Panc1 (cell line): ENCODE data around the gene RBM6. TPM values are rescaled to one million over a fixed set of nuclear protein-coding genes. Genes with fewer than 3 reads are reported as not detected.
"Not testable (repeated sequence)": the region's sequence is repeated elsewhere in the genome, so short reads cannot be mapped to it uniquely, and the experiment has no call there.

Experiments used
- ATAC-seq: fragments of 200-7000 bp; cut with Tn5 transposase; 2 replicates; pipeline ENCODE4 v1.9.1; 2020; ENCODE audit warnings: mild to moderate bottlenecking, moderate library complexity
- BruUV-seq: library from RNA; stranded (reverse); fragments of 400-500 nt; replicated peaks from 2 replicates; lab custom pipeline; 2021; lab: Mats Ljungman, UMichigan
- CTCF ChIA-PET: fragments of 300-600 bp; sonication (Branson Sonifier 250); formaldehyde crosslinking; loops from one replicate; lab custom pipeline; 2022; ENCODE audit warnings: antibody characterized with exemption; lab: Charles Lee
- POLR2A ChIA-PET: fragments of 300-600 bp; sonication (Branson Sonifier 250); formaldehyde crosslinking; loops from one replicate; lab custom pipeline; 2022; ENCODE audit warnings: antibody characterized with exemption; lab: Charles Lee
- DNase-seq: peaks from one replicate; pipeline ENCODE4 v3.0.0-alpha.2; 2010; ENCODE audit warnings: low read depth, low spot score
- H3K27ac ChIP-seq: 2 replicates; pipeline ENCODE4 v1.5.1; 2011; ENCODE audit warnings: mild to moderate bottlenecking, low read length, inconsistent platforms
- H3K27me3 ChIP-seq: fragments of 200-500 bp; sonication (Bioruptor generic); 2 replicates; pipeline ENCODE4 v1.6.0; 2014; ENCODE audit warnings: low read length, inconsistent platforms; ENCODE audit not compliant: control insufficient read depth, insufficient read depth
- H3K36me3 ChIP-seq: fragments of 200-500 bp; sonication (Bioruptor generic); 2 replicates; pipeline ENCODE4 v1.5.1; 2014; ENCODE audit warnings: inconsistent platforms, mild to moderate bottlenecking, low read length, moderate library complexity; ENCODE audit not compliant: control insufficient read depth, insufficient read depth
- H3K4me1 ChIP-seq: 2 replicates; pipeline ENCODE4 v1.5.1; 2011; ENCODE audit warnings: inconsistent platforms, mild to moderate bottlenecking, low read length, moderate library complexity; ENCODE audit not compliant: control insufficient read depth, insufficient read depth
- H3K4me3 ChIP-seq, 2 experiments: 2 replicates each; pipeline ENCODE4 v1.5.1; 2011 to 2012; ENCODE audit warnings: low read depth in 2 of 2, low read length in 2 of 2, mild to moderate bottlenecking in 2 of 2, inconsistent platforms in 1 of 2, moderate library complexity in 1 of 2
- H3K9me3 ChIP-seq: fragments of 200-500 bp; sonication (Bioruptor generic); 2 replicates; pipeline ENCODE4 v1.5.1; 2014; ENCODE audit warnings: low read depth, mild to moderate bottlenecking, inconsistent platforms, low read length, moderate library complexity; ENCODE audit not compliant: control insufficient read depth, insufficient read depth
- CTCF ChIP-seq: fragments of 450-650 bp; IDR thresholded peaks from 2 replicates; pipeline ENCODE4 v1.5.1; 2017; ENCODE audit warnings: mild to moderate bottlenecking
- POLR2AphosphoS5 ChIP-seq: IDR thresholded peaks from 2 replicates; pipeline ENCODE4 v1.6.1; 2012; ENCODE audit warnings: mild to moderate bottlenecking, low read depth, low read length, moderate library complexity
- SIN3A ChIP-seq: IDR thresholded peaks from 2 replicates; pipeline ENCODE4 v1.6.1; 2012; ENCODE audit warnings: low read depth, mild to moderate bottlenecking, low read length, moderate library complexity, borderline replicate concordance; ENCODE audit not compliant: insufficient read depth
- TCF7L2 ChIP-seq: IDR thresholded peaks from 2 replicates; pipeline ENCODE4 v1.6.1; 2011; ENCODE audit warnings: mild to moderate bottlenecking, low read depth, low read length, inconsistent platforms
- in situ Hi-C: cut with HindIII; loops from 2 replicates; pipeline ENCODE4 v1.10.0; 2016; ENCODE audit warnings: low sequenced_read_pairs, low pct_unique_long_range_greater_than_20kb
- intact Hi-C: fragments of 100-400 bp; cut with micrococcal nuclease; formaldehyde crosslinking; loops from one replicate; pipeline ENCODE4 v1.10.0; 2022; ENCODE audit not compliant: unreplicated experiment
- total RNA-seq: library from RNA; stranded (reverse); gene quantifications from one replicate; pipeline ENCODE4 v1.2.1, GENCODE V29; 2021; ENCODE audit not compliant: unreplicated experiment
- TF ChIP-seq, protein P1 (sequence below), 2 experiments: IDR thresholded peaks; 2 replicates each; pipeline ENCODE4 v1.6.1; 2011 to 2012; ENCODE audit warnings: low read depth in 2 of 2, control low read depth in 1 of 2, low read length in 1 of 2, mild to moderate bottlenecking in 1 of 2, moderate library complexity in 1 of 2; ENCODE audit not compliant: insufficient read depth in 1 of 2

The RBM6 gene
- total RNA-seq, 1 experiment from 2014 or later, result 43.6 TPM

DNA sequence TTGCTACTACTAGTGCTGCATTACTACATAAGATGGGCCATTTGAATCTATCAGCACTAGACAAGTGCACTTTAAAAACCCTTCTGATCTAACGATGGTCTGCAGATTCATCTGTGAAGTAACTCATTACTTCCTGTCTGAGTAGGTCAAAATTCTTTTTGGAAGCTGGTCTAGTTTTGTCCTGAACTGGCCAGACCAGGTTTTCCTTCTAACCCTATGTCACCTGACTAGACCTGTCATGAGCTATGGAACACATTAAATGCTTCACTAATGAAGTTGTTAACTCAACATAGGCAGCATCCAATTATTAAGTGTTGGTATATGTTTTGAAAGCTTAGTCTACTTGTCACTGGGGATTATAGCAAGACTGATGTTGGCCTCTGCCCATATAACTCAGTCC lies 138.7 kb downstream of the RBM6 start:
- TF ChIP-seq SIN3A (no peak), POLR2AphosphoS5 (no peak), CTCF (no peak), TCF7L2 (no peak)
- TF ChIP-seq, protein P1, sequence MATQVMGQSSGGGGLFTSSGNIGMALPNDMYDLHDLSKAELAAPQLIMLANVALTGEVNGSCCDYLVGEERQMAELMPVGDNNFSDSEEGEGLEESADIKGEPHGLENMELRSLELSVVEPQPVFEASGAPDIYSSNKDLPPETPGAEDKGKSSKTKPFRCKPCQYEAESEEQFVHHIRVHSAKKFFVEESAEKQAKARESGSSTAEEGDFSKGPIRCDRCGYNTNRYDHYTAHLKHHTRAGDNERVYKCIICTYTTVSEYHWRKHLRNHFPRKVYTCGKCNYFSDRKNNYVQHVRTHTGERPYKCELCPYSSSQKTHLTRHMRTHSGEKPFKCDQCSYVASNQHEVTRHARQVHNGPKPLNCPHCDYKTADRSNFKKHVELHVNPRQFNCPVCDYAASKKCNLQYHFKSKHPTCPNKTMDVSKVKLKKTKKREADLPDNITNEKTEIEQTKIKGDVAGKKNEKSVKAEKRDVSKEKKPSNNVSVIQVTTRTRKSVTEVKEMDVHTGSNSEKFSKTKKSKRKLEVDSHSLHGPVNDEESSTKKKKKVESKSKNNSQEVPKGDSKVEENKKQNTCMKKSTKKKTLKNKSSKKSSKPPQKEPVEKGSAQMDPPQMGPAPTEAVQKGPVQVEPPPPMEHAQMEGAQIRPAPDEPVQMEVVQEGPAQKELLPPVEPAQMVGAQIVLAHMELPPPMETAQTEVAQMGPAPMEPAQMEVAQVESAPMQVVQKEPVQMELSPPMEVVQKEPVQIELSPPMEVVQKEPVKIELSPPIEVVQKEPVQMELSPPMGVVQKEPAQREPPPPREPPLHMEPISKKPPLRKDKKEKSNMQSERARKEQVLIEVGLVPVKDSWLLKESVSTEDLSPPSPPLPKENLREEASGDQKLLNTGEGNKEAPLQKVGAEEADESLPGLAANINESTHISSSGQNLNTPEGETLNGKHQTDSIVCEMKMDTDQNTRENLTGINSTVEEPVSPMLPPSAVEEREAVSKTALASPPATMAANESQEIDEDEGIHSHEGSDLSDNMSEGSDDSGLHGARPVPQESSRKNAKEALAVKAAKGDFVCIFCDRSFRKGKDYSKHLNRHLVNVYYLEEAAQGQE (IDR thresholded peaks at IDR 0.05; ENCODE audit: insufficient read depth in 1 of 2, low read depth in 2 of 2, low read length in 1 of 2), result no peak
- no peaks in the 10 kb centered on the region for H3K4me1 ChIP-seq
- no peak overlapping the region for H3K4me3 ChIP-seq
- ChIA-PET CTCF (interaction anchor here (0.6 kb wide), 1 partner anchor 116 kb away, joined by 9 read pairs; no protein-coding TSS in a partner anchor), POLR2A (no interaction called here)
- intact Hi-C loops (no loop called here), in situ Hi-C loops (no loop called here)
- ATAC-seq (no peak; the same call in 1 of the 2 replicates), DNase-seq (no peak)
- H3K36me3 ChIP-seq, result peaks cover 2% of the 10 kb centered on the region; the same call in 1 of the 2 replicates
- no peaks in the 10 kb centered on the region for H3K27me3 ChIP-seq
- no peaks in the 10 kb centered on the region for H3K9me3 ChIP-seq
- no peak overlapping the region for H3K27ac ChIP-seq
- BruUV-seq, result no TSS peak

DNA sequence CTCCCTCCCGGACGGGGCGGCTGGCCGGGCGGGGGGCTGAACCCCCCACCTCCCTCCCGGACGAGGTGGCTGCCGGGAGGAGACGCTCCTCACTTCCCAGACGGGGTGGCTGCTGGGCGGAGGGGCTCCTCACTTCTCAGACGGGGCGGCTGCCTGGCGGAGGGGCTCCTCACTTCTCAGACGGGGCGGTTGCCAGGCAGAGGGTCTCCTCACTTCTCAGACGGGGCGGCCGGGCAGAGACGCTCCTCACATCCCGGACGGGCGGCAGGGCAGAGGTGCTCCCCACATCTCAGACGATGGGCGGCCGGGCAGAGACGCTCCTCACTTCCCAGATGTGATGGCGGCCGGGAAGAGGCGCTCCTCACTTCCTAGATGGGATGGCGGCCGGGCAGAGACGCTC lies 145.0 kb downstream of the RBM6 start:
- CTCF ChIA-PET, result not testable (repeated sequence)

GRCh38 chr3:50088725-50089608 lies 149.0 kb downstream of the RBM6 start, which contains the start of gene RBM5:
RBM5 (plus strand) TSS chr3:50088919; CDS start chr3:50090435, 1,516 bp downstream.
- peak; percentile 51 for DNase-seq
- peak; percentile 100 for ATAC-seq
- Histone ChIP-seq H3K27me3 (no peaks in the 10 kb centered on the region), H3K4me1 (peaks cover 9% of the 10 kb centered on the region), H3K27ac (peak within 1 kb of the TSS; percentile 98), H3K36me3 (peaks cover 22% of the 10 kb centered on the region), H3K9me3 (no peaks in the 10 kb centered on the region), H3K4me3 (peak within 1 kb of the TSS; percentile 77 to 92)
- ChIA-PET POLR2A (no interaction called here), CTCF (no interaction called here)
- in situ Hi-C loops (no loop called here), intact Hi-C loops (no loop called here)
- TF ChIP-seq, protein P1 (IDR thresholded peaks at IDR 0.05; ENCODE audit: insufficient read depth in 1 of 2, low read depth in 2 of 2, low read length in 1 of 2), result no peak
- TF ChIP-seq SIN3A (no peak), POLR2AphosphoS5 (peak; percentile 86)
- no TSS peak for BruUV-seq

More for the DNA sequence above, 145.0 kb downstream of the RBM6 start:
- ATAC-seq, DNase-seq, in situ Hi-C loops, H3K27ac ChIP-seq, H3K4me1 ChIP-seq, BruUV-seq, H3K9me3 ChIP-seq, intact Hi-C loops, H3K36me3 ChIP-seq, H3K27me3 ChIP-seq, POLR2A ChIA-PET, H3K4me3 ChIP-seq: not testable (repeated sequence)
